NCI-H1694 (cell line): ENCODE data around the gene CPSF4.
A peak's percentile ranks its signal among the peaks of the same experiment; 100 is the strongest.

ENCODE experiments used
- DNase-seq: peaks from one replicate; lab custom pipeline; 2025; lab: John Stamatoyannopoulos, UW

CPSF4 gene

DNA sequence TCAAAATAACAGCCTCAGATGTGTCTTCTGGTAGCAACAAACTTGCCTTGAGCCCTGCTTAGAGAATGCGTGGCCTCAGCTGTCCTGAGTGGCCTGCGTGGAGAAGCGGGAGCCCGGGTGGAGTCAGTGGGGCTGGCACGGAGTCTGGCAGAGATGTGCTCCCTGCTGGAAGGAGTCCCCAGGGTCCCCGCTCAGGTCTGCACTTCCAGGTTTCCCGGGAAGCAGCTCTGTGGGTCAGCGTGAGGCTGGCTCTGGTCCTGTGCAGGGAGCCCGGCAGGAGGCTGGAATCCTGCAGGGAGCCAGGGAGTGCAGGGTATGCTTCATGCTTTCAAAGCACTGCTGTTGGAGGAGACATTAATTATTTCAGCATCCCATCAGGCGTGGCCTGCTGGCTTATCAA, 10.1 kb downstream of the CPSF4 start:
- DNase-seq: no peak

DNA sequence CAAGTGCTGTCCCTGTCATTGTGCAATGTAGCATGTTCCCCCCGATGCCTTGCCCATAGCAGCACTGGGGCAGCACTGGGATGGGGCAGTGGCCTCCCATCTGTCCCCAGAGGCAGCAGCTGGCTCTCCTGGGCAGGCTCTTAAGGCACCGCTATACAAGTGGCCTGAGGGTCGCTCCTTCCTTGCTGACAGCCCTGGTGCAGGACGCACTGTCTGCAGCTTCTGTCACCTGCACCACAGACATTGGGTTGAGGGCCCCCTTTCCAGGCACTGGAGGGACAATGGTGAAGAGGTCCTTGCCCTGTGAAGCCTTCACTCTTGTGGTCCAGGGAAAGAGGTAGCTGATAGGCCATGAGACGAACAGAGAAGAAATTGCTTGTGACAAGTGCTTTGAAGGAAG, 10.6 kb downstream of the CPSF4 start:
- DNase-seq: no peak

GRCh38 chr7:99451936-99452335, 13.2 kb downstream of the CPSF4 start:
- no peak for DNase-seq

GRCh38 chr7:99452541-99452940, 13.8 kb downstream of the CPSF4 start:
- DNase-seq: no peak

- DNase-seq: no peak
Observed at GRCh38 chr7:99453105-99453504, 14.4 kb downstream of the CPSF4 start.

DNA sequence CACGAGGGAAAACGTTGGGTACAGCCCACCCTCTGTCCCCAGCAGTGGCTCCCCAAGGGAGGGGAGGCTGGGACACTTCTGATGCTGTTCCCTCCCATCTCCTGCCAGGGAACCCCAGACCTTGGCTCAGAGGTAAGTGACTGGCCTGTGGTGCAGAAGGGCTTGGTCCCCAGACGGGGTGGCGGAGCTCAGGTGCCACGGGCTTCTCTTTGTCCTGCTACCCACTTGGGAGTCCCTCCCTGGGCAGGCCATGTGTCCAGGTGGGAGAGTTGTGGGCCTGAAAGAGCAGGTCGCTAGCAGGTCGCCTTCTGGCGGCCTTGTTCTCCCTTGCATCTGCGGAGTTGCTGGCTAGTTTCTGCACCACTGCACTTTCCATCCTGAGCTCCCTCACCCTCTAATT, 17.1 kb downstream of the CPSF4 start:
- no peak for DNase-seq

- no peak for DNase-seq
Observed at GRCh38 chr7:99456288-99456687, 17.5 kb downstream of the CPSF4 start.

- DNase-seq: no peak
Observed at GRCh38 chr7:99457050-99457649, 18.4 kb downstream of the CPSF4 start.

DNA sequence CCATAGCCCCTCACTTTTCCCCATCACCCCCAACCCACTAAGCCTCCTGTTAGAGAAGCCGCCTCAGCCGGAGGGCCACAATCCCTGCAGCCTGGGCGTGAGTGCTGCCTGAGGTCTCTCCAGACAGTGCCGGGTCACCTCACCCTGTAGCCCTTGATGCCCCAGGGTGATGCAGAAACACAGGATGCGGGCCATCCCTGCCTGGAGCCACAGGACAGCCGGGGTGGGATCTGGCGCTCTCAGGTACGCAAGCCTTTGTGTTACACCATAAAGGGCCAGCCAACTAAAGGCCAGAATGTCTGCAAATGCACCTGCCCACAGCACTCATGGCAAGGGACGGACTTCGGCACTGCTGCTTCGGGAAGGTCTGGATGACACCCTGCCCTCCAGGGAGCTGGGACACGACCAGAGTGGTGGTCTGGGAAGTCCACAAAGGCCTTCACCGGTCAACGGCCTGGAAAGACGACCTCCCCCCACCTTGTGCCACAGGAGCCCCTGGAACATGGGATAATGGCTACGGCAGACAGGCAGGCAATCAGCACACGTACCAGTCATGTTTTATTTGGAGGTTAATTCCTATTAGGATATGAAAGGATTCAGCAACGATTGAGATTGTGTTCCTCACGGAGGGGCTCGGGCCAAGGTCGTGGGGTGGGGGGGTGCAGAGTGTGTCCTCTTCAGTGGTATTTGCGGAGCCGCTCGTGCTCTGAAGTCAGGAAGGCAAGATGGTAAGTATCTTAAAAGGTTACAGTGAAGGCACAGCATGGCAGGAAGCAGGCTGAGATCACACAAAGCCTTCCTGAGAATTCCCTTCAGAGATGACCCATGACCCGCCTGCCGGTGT, 19.1 kb downstream of the CPSF4 start:
- DNase-seq: no peak

DNA sequence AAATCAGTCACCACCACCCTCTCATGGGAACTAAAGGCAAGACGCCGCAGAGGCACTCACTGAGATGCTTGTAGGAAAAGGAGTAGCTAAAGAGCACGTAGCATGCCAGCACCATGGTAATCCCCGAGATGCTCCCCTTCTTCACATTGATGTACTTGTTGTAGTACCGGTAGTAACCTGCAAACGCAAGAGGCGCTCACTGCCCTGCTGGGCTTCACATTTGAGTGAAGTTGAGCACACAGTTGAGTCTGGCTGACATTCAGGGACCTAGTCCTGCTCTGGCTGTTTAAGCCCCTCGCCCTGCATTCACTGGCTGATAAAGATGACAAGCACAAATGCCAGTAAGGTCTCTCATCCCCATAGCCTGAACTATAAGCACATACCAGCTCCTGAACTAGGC, 20.3 kb downstream of the CPSF4 start:
- DNase-seq: peak; percentile 29

DNA sequence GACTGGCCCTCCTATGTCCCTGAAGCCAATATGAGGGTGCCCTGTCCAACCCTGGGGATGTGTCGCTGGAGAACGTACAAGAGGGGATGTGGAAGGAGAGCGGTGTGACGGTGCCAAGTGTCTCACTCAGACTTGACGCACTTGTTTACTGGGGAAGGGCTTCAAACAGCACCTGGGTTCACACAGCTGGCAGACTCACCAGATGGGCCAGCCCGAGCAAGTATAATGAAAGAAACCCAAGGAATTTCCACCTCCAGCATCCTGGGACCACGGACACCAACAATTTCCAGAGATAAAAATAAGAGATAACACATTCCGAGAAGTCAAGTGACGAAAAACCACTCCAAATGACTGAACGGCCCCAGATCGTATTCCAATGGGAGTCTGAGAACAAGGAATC, 21.9 kb downstream of the CPSF4 start:
- DNase-seq: no peak

GRCh38 chr7:99461221-99461620, 22.5 kb downstream of the CPSF4 start:
- no peak for DNase-seq

DNA sequence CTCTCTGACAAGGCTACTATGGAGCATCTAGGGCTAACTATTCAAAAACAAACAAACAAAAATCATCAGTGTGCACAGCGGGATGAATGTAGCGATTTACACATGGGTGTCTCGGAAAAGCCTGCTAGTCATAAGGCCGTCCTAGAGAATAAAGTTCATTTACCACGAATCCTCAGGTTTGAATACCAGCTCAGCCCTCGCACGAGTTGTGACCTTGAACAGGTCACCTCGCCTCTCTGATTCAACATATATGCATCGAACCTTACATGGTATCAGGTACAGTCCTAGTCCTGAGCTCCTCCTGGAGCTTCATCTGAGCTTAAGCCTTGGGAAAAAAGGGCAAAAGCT, 26.7 kb downstream of the CPSF4 start:
- DNase-seq: no peak

DNA sequence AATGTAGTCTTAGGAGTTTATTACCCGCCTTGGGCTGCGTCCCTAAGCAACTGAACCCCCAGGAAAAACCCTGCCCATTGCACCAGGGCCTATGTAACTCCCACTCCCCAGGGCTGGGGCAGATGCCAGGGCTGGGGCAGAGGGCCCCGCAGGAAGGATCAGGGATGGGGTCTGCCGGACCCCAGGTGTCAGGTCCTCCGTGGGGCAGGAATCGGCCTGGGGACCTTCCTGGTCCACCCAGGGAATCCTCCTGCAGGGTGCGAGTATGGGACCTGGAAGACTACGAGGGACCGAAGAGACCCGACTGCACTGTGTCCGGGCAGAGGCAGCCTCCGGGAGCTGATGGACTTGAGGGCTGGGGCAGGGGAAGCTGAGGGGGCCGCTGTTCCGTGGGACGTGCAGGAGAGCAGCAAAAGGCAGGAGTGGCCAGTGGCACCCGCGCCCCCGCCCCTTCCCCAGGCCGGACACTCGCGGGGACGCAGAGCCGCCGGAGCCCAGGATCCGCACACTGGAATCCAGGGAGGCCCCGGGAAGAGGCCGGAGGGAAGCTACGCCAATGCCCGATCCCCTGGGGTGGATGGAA, 29.7 kb downstream of the CPSF4 start:
- no peak for DNase-seq

- no peak for DNase-seq
Observed at GRCh38 chr7:99469381-99470065, 30.8 kb downstream of the CPSF4 start.

GRCh38 chr7:99472561-99473314, 34.0 kb downstream of the CPSF4 start, which contains the start of gene ZNF789:
ZNF789 (plus strand) TSS chr7:99472890; CDS start chr7:99476457, 3,567 bp downstream.
- DNase-seq: peak; percentile 91

DNA sequence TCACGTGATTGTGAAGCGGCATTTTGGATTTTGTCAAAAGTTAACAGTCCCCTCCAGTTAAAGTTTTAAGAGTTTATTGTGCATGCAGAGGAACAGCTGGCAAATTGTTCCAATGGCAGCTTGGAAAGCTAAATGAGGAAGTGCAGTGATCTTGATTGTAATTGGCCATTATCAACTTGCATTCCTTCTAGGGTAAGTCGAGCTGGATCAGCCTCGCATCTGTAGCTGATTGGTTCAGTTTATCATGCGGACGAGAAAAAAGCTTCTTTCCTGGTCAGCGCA, 34.5 kb downstream of the CPSF4 start:
- no peak for DNase-seq

DNA sequence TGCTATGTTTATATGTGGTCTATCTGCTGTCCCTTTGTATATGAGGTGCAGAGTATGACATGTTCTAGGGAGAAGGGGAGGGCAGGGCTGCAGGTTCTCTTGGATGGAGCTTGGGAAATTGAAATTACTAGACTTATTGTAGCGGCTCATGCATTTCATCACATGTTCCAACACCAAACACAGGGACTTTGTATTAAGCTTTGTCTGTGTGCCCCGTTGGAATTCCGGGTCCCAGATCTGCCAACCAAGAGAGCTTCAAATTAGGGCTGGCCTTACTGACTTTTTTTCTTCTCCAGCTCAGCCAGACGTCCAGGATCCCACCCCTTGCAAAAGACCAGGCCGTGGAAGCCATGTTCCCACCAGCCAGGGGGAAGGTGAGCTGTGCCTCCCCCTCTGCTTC, 37.4 kb downstream of the CPSF4 start:
- DNase-seq: no peak

DNA sequence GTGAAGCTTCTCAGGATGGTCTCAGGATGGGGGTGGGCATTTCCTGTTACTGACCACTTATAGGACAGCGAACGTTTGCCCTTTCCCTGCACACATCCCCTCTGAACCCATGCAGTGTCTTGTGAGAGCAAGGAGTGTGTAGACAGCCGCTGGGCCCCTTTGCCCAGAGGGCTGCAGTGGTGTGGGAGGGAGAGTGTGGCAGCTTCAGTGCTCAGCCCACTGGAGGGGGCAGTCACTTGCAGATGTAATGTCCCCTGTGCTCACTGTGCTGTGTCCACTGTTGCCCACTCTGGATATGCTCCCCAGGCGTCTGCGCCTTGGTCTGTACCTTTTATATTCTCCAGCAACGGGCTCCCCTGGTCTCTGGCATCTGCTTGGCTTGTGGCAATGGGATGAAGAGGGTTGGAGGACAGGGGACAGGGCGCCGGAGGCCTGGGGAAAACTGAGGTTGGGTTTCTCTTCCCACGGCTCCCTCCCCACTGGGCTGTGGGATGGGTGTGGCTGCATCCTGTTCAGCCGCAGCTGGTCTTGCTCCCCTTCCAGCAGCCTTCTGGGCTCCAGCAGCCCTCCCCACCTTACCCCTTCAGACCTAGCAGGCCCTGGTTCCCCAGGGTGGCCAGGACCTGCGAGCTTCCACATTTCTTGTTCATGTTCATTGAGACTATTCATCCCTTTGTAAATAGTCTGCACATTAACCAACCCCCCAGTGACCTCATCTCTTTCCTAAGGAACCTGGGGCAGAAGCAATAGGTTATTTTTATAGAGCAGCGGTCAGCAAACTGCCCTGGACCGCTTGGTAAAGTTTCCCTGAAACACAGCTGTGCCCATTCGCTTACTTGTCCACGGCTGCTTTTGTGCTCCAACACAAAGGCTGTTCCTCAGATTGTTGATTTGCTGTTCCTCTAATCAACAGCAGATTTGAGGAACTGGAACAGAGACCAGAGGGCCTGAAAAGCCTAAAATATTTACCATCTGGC, 40.0 kb downstream of the CPSF4 start:
- DNase-seq: no peak

GRCh38 chr7:99485094-99485493, 46.4 kb downstream of the CPSF4 start:
- DNase-seq: no peak

DNA sequence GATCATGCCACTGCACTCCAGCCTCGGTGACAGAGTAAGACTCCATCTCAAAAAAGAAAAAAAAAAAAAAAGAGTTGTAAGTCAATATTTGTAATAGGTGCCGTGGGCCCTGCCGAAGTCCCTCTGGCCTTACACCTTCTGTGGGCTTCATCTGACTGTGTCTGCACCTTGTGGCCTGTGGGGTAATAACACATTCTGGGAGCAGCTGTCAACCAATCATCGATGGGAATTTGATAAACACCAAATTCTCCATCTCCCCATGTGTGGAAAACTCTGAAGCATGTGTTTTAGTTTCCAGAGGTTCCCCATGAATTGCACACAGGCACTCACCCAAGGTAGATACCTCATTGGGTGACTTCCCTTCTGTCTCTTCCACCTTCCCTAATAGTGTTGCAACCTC, 50.5 kb downstream of the CPSF4 start:
- no peak for DNase-seq
